A549 (cell line): Measurements from ENCODE around the gene SLC38A4. TPM values are rescaled to one million over a fixed set of nuclear protein-coding genes. Genes with fewer than 3 reads are reported as not detected.

Experiments used
- ATAC-seq, 2 experiments: fragments of 200-7000 bp in 1 of 2; fragments of >200 bp in 1 of 2; cut with Nextera tagmentation in 1 of 2; cut with Tn5 transposase in 1 of 2; 3 replicates each; pipeline versions ENCODE4 v1.8.0 to v1.9.1; 2018 to 2020; ENCODE audit warnings: mild to moderate bottlenecking in 1 of 2, moderate library complexity in 1 of 2
- CTCF ChIA-PET: fragments of 300-600 bp; sonication (Branson Sonifier 250); formaldehyde crosslinking; extraction: SDS; loops from one replicate; lab custom pipeline; 2021; ENCODE audit warnings: antibody characterized with exemption, inconsistent platforms; lab: Yijun Ruan, JAX
- POLR2A ChIA-PET: fragments of 350-600 bp; formaldehyde crosslinking; extraction: SDS; loops from one replicate; lab custom pipeline; 2021; ENCODE audit warnings: antibody characterized with exemption, inconsistent platforms; lab: Yijun Ruan, JAX
- DNase-seq, 2 experiments: peaks; one replicate each; pipeline versions ENCODE4 v3.0.0 to v3.0.0-alpha.2; 2011 to 2016; ENCODE audit warnings: low read depth in 1 of 2, low spot score in 1 of 2
- FAIRE-seq: peaks from 2 replicates; lab custom pipeline; 2011; peaks lifted over from hg19 to GRCh38; lab: Jason Lieb, UNC
- H3K27ac ChIP-seq, 2 experiments: fragments of >200 bp; sonication (Bioruptor Twin); formaldehyde crosslinking; 3 replicates each; pipeline ENCODE4 v1.5.1; 2016 to 2017
- H3K4me1 ChIP-seq: fragments of >200 bp; sonication (Bioruptor Twin); formaldehyde crosslinking; 3 replicates; pipeline ENCODE4 v1.6.1; 2016
- H3K4me2 ChIP-seq: fragments of >200 bp; sonication (Bioruptor Twin); formaldehyde crosslinking; 3 replicates; pipeline ENCODE4 v1.6.1; 2016
- H3K4me3 ChIP-seq: fragments of >200 bp; sonication (Bioruptor Twin); formaldehyde crosslinking; 3 replicates; pipeline ENCODE4 v1.5.1; 2016
- H3K9me3 ChIP-seq: fragments of >200 bp; sonication (Bioruptor Twin); formaldehyde crosslinking; 3 replicates; pipeline ENCODE4 v1.6.1; 2016
- BHLHE40 ChIP-seq: IDR thresholded peaks from 2 replicates; pipeline ENCODE4 v1.6.1; 2012; ENCODE audit warnings: low read depth, low read length, inconsistent platforms
- CBX2 ChIP-seq: fragments of 200-600 bp; sonication (generic); IDR thresholded peaks from 2 replicates; pipeline ENCODE4 v1.6.1; 2016; ENCODE audit warnings: low read depth, mild to moderate bottlenecking, borderline replicate concordance
- CEBPB ChIP-seq, 2 experiments: fragments of >200 bp in 1 of 2; sonication (Bioruptor Twin) in 1 of 2; formaldehyde crosslinking in 1 of 2; IDR thresholded peaks; 2 replicates each; pipeline ENCODE4 v1.6.1; 2012 to 2016
- HDAC2 ChIP-seq: fragments of 200-600 bp; sonication (generic); IDR thresholded peaks from 2 replicates; pipeline ENCODE4 v1.6.1; 2016
- HOXA7 ChIP-seq: fragments of 250-450 bp; sonication (Bioruptor Pico); IDR thresholded peaks from 2 replicates; pipeline ENCODE4 v1.5.0; 2020; ENCODE audit warnings: mild to moderate bottlenecking, moderate library complexity
- KDM1A ChIP-seq: fragments of 200-600 bp; sonication (generic); IDR thresholded peaks from 2 replicates; pipeline ENCODE4 v1.6.1; 2016; ENCODE audit warnings: low read depth, mild to moderate bottlenecking
- MAFK ChIP-seq: fragments of 450-650 bp; IDR thresholded peaks from 2 replicates; pipeline ENCODE4 v1.6.1; 2014; ENCODE audit not compliant: partially characterized antibody
- MAZ ChIP-seq: fragments of 150-350 bp; IDR thresholded peaks from 2 replicates; pipeline ENCODE4 v1.6.1; 2014; ENCODE audit warnings: antibody characterized with exemption, low read depth, low read length, borderline replicate concordance
- MYC ChIP-seq: IDR thresholded peaks from 2 replicates; pipeline ENCODE4 v1.6.1; 2012; ENCODE audit warnings: mild to moderate bottlenecking, inconsistent platforms, low read length, improper control_type of control experiment, borderline replicate concordance
- NFE2L2 ChIP-seq: fragments of 150-350 bp; conservative IDR thresholded peaks from 2 replicates; pipeline ENCODE4 v1.6.1; 2014; ENCODE audit warnings: low read length
- NPAS2 ChIP-seq: fragments of 250-450 bp; sonication (Bioruptor Pico); IDR thresholded peaks from 2 replicates; pipeline ENCODE4 v1.8.0; 2022; ENCODE audit warnings: mild to moderate bottlenecking, moderate library complexity, borderline replicate concordance
- PHF8 ChIP-seq: fragments of 200-600 bp; sonication (generic); IDR thresholded peaks from 2 replicates; pipeline ENCODE4 v1.6.1; 2016; ENCODE audit warnings: low read depth, mild to moderate bottlenecking, antibody characterized with exemption, moderate library complexity, borderline replicate concordance
- POLR2AphosphoS2 ChIP-seq: conservative IDR thresholded peaks from 2 replicates; pipeline ENCODE4 v1.6.1; 2012; ENCODE audit warnings: low read length, improper control_type of control experiment, inconsistent platforms
- RARB ChIP-seq: fragments of 250-450 bp; sonication (Bioruptor Pico); IDR thresholded peaks from 2 replicates; pipeline ENCODE4 v1.8.0; 2021; ENCODE audit warnings: mild to moderate bottlenecking, moderate library complexity
- RFX5 ChIP-seq: fragments of 450-650 bp; IDR thresholded peaks from 2 replicates; pipeline ENCODE4 v1.7.1; 2014; ENCODE audit warnings: antibody characterized with exemption, mild to moderate bottlenecking, moderate library complexity
- SREBF2 ChIP-seq: fragments of 450-650 bp; IDR thresholded peaks from 2 replicates; pipeline ENCODE4 v1.6.1; 2014; ENCODE audit warnings: mild to moderate bottlenecking, moderate library complexity
- WGBS: methylation state at CpG from one replicate; pipeline ENCODE4 v1.1.6; 2017; ENCODE audit errors: missing lambda C conversion rate; 5-methylcytosine and 5-hydroxymethylcytosine counted together
- polyA plus RNA-seq, 4 experiments: library from polyadenylated mRNA; depleted of rRNA in 3 of 4; stranded (reverse); fragments of >200 nt; fragmentation: RNase III in 1 of 4; extraction: RNeasy Plus Mini Kit Qiagen cat#74134 plus additional on column Dnase treatment in 1 of 4; gene quantifications; 2 replicates in 3 of 4; 3 replicates in 1 of 4; pipeline ENCODE4 v1.2.3, GENCODE V29; 2011 to 2017
- TF ChIP-seq, protein P1 (sequence below): fragments of 200-600 bp; sonication (generic); IDR thresholded peaks from 2 replicates; pipeline ENCODE4 v1.6.1; 2016; ENCODE audit warnings: antibody characterized with exemption, mild to moderate bottlenecking, moderate library complexity
- TF ChIP-seq, protein P2 (sequence below): fragments of >200 bp; sonication (Bioruptor Twin); formaldehyde crosslinking; IDR thresholded peaks from 3 replicates; pipeline ENCODE4 v1.5.1; 2016
- TF ChIP-seq, protein P3 (sequence below): fragments of 250-450 bp; sonication (Bioruptor Pico); IDR thresholded peaks from 2 replicates; pipeline ENCODE4 v1.5.0; 2020; ENCODE audit warnings: low read depth, mild to moderate bottlenecking, moderate library complexity
- TF ChIP-seq, protein P4 (sequence below): fragments of 450-650 bp; IDR thresholded peaks from 2 replicates; pipeline ENCODE4 v1.6.1; 2014; ENCODE audit warnings: antibody characterized with exemption
- TF ChIP-seq, protein P5 (sequence below): fragments of >200 bp; sonication (Bioruptor Twin); formaldehyde crosslinking; IDR thresholded peaks from 3 replicates; pipeline ENCODE4 v1.6.1; 2016
- TF ChIP-seq, protein P6 (sequence below): fragments of 250-450 bp; sonication (Bioruptor Pico); IDR thresholded peaks from 2 replicates; pipeline ENCODE4 v1.5.0; 2021; ENCODE audit warnings: mild to moderate bottlenecking, moderate library complexity, borderline replicate concordance

The SLC38A4 gene
- polyA plus RNA-seq, 2 of the 4 experiments (the other 2 are of a cell fraction): 0.09 to 0.30 TPM

DNA sequence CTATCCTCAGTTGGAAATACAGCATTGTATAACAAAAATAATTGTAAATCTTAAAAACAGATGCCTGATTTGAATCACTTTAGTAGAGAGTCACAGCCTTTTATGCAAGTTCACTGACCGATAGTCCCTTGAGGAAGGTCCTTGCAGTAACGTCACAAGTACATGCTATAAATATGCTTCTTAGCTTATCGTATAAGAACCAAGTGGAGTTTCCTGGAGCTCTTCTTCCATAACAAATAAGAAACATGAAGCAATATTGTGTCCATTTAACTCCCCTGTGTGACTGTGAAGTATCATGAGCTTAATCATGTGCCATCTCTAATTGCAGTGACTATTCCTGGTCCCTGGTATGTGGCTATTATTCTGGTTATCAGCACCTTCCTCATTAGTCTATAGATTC, 107.9 kb downstream of the SLC38A4 start:
- no peaks in the 10 kb centered on the region for H3K4me1 ChIP-seq
- CTCF ChIA-PET: no interaction called here
- 67% methylated on average over 3 of the region's 3 CpGs for WGBS
- POLR2A ChIA-PET: no interaction called here
- DNase-seq (no peak), ATAC-seq (no peak), FAIRE-seq (no peak)
- H3K4me2 ChIP-seq: no peak overlapping the region
- H3K4me3 ChIP-seq: no peak overlapping the region
- no peak overlapping the region for H3K27ac ChIP-seq
- TF ChIP-seq RARB (CRISPR knock-in tag) (no peak), HDAC2 (no peak), HOXA7 (no peak), KDM1A (no peak), CBX2 (no peak), CEBPB (IDR thresholded peaks at IDR 0.05) (no peak), NPAS2 (CRISPR knock-in tag) (no peak), BHLHE40 (no peak), MAFK (no peak), RFX5 (no peak), PHF8 (no peak)
- TF ChIP-seq, protein P1, sequence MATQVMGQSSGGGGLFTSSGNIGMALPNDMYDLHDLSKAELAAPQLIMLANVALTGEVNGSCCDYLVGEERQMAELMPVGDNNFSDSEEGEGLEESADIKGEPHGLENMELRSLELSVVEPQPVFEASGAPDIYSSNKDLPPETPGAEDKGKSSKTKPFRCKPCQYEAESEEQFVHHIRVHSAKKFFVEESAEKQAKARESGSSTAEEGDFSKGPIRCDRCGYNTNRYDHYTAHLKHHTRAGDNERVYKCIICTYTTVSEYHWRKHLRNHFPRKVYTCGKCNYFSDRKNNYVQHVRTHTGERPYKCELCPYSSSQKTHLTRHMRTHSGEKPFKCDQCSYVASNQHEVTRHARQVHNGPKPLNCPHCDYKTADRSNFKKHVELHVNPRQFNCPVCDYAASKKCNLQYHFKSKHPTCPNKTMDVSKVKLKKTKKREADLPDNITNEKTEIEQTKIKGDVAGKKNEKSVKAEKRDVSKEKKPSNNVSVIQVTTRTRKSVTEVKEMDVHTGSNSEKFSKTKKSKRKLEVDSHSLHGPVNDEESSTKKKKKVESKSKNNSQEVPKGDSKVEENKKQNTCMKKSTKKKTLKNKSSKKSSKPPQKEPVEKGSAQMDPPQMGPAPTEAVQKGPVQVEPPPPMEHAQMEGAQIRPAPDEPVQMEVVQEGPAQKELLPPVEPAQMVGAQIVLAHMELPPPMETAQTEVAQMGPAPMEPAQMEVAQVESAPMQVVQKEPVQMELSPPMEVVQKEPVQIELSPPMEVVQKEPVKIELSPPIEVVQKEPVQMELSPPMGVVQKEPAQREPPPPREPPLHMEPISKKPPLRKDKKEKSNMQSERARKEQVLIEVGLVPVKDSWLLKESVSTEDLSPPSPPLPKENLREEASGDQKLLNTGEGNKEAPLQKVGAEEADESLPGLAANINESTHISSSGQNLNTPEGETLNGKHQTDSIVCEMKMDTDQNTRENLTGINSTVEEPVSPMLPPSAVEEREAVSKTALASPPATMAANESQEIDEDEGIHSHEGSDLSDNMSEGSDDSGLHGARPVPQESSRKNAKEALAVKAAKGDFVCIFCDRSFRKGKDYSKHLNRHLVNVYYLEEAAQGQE: no peak
- TF ChIP-seq, protein P2, sequence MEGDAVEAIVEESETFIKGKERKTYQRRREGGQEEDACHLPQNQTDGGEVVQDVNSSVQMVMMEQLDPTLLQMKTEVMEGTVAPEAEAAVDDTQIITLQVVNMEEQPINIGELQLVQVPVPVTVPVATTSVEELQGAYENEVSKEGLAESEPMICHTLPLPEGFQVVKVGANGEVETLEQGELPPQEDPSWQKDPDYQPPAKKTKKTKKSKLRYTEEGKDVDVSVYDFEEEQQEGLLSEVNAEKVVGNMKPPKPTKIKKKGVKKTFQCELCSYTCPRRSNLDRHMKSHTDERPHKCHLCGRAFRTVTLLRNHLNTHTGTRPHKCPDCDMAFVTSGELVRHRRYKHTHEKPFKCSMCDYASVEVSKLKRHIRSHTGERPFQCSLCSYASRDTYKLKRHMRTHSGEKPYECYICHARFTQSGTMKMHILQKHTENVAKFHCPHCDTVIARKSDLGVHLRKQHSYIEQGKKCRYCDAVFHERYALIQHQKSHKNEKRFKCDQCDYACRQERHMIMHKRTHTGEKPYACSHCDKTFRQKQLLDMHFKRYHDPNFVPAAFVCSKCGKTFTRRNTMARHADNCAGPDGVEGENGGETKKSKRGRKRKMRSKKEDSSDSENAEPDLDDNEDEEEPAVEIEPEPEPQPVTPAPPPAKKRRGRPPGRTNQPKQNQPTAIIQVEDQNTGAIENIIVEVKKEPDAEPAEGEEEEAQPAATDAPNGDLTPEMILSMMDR: no peak
- TF ChIP-seq, protein P3, sequence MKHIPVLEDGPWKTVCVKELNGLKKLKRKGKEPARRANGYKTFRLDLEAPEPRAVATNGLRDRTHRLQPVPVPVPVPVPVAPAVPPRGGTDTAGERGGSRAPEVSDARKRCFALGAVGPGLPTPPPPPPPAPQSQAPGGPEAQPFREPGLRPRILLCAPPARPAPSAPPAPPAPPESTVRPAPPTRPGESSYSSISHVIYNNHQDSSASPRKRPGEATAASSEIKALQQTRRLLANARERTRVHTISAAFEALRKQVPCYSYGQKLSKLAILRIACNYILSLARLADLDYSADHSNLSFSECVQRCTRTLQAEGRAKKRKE: no peak
- no peaks in the 10 kb centered on the region for H3K9me3 ChIP-seq

DNA sequence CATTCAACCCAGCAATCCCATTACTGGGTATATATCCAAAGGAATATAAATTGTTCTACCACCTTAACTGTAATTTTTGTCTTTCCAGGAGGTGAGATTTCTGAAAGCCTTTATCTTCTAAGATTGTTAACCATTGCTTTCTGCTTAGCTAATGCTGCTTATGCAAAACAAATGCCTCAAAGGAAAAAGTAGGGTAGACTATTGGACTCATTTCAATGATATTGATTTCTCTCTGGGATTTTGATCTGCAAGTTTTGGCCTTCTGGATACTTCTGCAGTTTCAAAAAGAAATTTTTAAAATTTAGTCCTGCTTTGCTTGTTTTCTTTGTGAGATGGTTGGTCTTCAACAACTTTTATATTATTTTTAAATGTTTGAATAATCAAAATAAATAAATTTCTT, 108.6 kb downstream of the SLC38A4 start:
- H3K4me1 ChIP-seq: no peaks in the 10 kb centered on the region
- DNase-seq: no peak
- H3K9me3 ChIP-seq: no peaks in the 10 kb centered on the region
- H3K27ac ChIP-seq: no peak overlapping the region
- no peak overlapping the region for H3K4me3 ChIP-seq
- CTCF ChIA-PET: no interaction called here
- no peak overlapping the region for H3K4me2 ChIP-seq
- no peak for FAIRE-seq
- ATAC-seq: no peak
- POLR2A ChIA-PET: no interaction called here
- TF ChIP-seq, protein P1: no peak
- TF ChIP-seq, protein P4, sequence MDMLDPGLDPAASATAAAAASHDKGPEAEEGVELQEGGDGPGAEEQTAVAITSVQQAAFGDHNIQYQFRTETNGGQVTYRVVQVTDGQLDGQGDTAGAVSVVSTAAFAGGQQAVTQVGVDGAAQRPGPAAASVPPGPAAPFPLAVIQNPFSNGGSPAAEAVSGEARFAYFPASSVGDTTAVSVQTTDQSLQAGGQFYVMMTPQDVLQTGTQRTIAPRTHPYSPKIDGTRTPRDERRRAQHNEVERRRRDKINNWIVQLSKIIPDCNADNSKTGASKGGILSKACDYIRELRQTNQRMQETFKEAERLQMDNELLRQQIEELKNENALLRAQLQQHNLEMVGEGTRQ: no peak
- TF ChIP-seq, protein P5, sequence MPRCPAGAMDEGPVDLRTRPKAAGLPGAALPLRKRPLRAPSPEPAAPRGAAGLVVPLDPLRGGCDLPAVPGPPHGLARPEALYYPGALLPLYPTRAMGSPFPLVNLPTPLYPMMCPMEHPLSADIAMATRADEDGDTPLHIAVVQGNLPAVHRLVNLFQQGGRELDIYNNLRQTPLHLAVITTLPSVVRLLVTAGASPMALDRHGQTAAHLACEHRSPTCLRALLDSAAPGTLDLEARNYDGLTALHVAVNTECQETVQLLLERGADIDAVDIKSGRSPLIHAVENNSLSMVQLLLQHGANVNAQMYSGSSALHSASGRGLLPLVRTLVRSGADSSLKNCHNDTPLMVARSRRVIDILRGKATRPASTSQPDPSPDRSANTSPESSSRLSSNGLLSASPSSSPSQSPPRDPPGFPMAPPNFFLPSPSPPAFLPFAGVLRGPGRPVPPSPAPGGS: no peak
- TF ChIP-seq SREBF2: no peak
- TF ChIP-seq, protein P6, sequence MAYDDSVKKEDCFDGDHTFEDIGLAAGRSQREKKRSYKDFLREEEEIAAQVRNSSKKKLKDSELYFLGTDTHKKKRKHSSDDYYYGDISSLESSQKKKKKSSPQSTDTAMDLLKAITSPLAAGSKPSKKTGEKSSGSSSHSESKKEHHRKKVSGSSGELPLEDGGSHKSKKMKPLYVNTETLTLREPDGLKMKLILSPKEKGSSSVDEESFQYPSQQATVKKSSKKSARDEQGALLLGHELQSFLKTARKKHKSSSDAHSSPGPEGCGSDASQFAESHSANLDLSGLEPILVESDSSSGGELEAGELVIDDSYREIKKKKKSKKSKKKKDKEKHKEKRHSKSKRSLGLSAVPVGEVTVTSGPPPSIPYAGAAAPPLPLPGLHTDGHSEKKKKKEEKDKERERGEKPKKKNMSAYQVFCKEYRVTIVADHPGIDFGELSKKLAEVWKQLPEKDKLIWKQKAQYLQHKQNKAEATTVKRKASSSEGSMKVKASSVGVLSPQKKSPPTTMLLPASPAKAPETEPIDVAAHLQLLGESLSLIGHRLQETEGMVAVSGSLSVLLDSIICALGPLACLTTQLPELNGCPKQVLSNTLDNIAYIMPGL (CRISPR knock-in tag): no peak
- TF ChIP-seq MYC: no peak
- TF ChIP-seq CEBPB (IDR thresholded peaks at IDR 0.05): no peak
- TF ChIP-seq, protein P3: no peak
- TF ChIP-seq MAZ: no peak
- no peak for TF ChIP-seq POLR2AphosphoS2
- TF ChIP-seq NFE2L2: no peak
